SU-DHL-6 (cell line): Measurements from ENCODE around the gene DOC2B.

Experiments
- H2AFZ ChIP-seq: fragments of 200-600 bp; sonication (generic); 2 replicates; pipeline ENCODE4 v1.6.1; 2014; ENCODE audit warnings: low read depth, mild to moderate bottlenecking, moderate library complexity, mixed read lengths, antibody characterized with exemption, low read length; ENCODE audit not compliant: severe bottlenecking
- H3F3A ChIP-seq: fragments of 200-600 bp; shearing (Covaris generic); 2 replicates; pipeline ENCODE4 v1.6.0; 2016; ENCODE audit warnings: antibody characterized with exemption, mild to moderate bottlenecking; ENCODE audit not compliant: insufficient read depth
- H3K27ac ChIP-seq: fragments of 200-600 bp; sonication (generic); 2 replicates; pipeline ENCODE4 v1.5.1; 2016; ENCODE audit warnings: low read depth, mild to moderate bottlenecking, low read length, moderate library complexity, mixed read lengths
- H3K27me3 ChIP-seq: fragments of 200-600 bp; sonication (generic), shearing (Covaris generic); 2 replicates; pipeline ENCODE4 v1.6.0; 2014; ENCODE audit warnings: mild to moderate bottlenecking, low read length
- H3K36me3 ChIP-seq: fragments of 200-600 bp; sonication (generic); 2 replicates; pipeline ENCODE4 v1.6.1; 2014; ENCODE audit warnings: mild to moderate bottlenecking, low read length, mixed read lengths
- H3K4me2 ChIP-seq: fragments of 300-600, 200-600 bp; shearing (Covaris generic), sonication (generic); 2 replicates; pipeline ENCODE4 v1.6.0; 2014; ENCODE audit warnings: low read length, low read depth, mild to moderate bottlenecking; ENCODE audit not compliant: poor library complexity, severe bottlenecking
- H3K4me3 ChIP-seq: fragments of 200-600 bp; sonication (generic); 2 replicates; pipeline ENCODE4 v1.5.1; 2014; ENCODE audit warnings: antibody characterized with exemption, low read length, mild to moderate bottlenecking, mixed read lengths; ENCODE audit not compliant: insufficient read depth, poor library complexity, severe bottlenecking
- H3K79me2 ChIP-seq: fragments of 200-600 bp; sonication (generic); 2 replicates; pipeline ENCODE4 v1.6.1; 2014; ENCODE audit warnings: mild to moderate bottlenecking, low read length, moderate library complexity; ENCODE audit not compliant: insufficient read depth
- H3K9ac ChIP-seq: fragments of 200-600 bp; sonication (generic); 2 replicates; pipeline ENCODE4 v1.7.0; 2014; ENCODE audit warnings: mild to moderate bottlenecking, low read length
- H3K9me2 ChIP-seq: fragments of 200-600 bp; sonication (generic); replicated peaks from 2 replicates; pipeline ENCODE4 v1.6.1; 2014; ENCODE audit warnings: low read length; ENCODE audit not compliant: insufficient read depth
- H3K9me3 ChIP-seq: fragments of 200-600 bp; sonication (generic); 2 replicates; pipeline ENCODE4 v1.6.1; 2014; ENCODE audit warnings: low read length, mixed read lengths; ENCODE audit not compliant: insufficient read depth
- H4K20me1 ChIP-seq: fragments of 200-600 bp; sonication (generic); 2 replicates; pipeline ENCODE4 v1.6.1; 2014; ENCODE audit warnings: low read depth, mild to moderate bottlenecking, antibody characterized with exemption, low read length, moderate library complexity, mixed read lengths
- EZH2phosphoT487 ChIP-seq: fragments of 200-600 bp; sonication (generic), shearing (Covaris generic); conservative IDR thresholded peaks from 2 replicates; pipeline ENCODE4 v1.6.1; 2018; ENCODE audit warnings: mild to moderate bottlenecking, antibody characterized with exemption, low read length, moderate library complexity, mixed read lengths
- TF ChIP-seq, protein P1 (sequence below): fragments of 200-600 bp; sonication (generic); IDR thresholded peaks from one replicate; pipeline ENCODE4 v1.5.1; 2017; ENCODE audit warnings: antibody characterized with exemption, mild to moderate bottlenecking, low read length, moderate library complexity; ENCODE audit not compliant: insufficient read depth, poor library complexity, severe bottlenecking

The DOC2B gene

DNA sequence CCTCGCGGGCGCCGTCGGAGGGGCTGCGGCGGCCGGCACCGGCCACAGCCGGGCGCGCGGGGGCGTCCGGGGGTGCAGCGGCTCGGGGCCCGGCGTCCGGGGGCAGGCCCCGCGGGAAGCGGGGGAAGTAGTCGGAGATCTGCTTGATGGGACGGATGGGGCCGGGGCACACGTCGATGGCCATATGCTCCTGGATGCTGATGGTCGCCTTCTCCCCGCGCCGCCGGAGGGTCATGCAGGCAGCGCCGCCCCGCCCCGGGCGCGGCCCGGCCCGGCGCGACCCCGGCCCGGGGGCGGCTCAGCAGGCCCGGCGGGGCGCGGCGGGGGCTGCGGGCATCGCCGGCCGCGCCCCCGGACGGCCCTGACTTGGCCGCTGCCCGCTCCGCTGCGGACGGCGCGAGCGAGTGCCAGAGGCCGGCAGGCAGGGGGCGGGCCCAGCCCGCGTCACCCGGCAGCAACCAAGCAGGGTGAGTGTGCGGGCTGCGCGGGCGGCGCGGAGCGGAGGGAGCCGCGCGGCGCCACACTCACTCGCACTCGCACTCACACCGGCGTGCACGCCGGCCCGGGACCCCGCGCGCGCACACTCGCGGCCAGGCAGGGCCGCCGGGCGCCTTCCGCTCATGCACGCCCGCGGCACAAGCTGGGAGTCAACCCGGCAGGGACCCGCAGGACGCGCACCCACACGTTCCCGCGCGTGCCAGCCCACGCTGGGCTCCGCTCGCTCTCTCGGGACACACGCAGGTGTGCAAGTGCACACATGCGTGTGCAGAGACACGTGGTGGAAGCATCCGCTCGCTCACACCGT, at the start of gene DOC2B:
Gene DOC2B (minus strand): TSS at position 406 of the 805 bp plus-strand sequence. CDS start 171 bp downstream, at position 235.
- Histone ChIP-seq H3K9me3 (no peaks in the 10 kb centered on the region), H3K9ac (no peak within 1 kb of the TSS), H3K9me2 (no peaks in the 10 kb centered on the region), H3K27ac (no peak within 1 kb of the TSS), H2AFZ (no peak within 1 kb of the TSS), H3K36me3 (no peaks in the 10 kb centered on the region), H4K20me1 (no peaks in the 10 kb centered on the region), H3F3A (no peaks in the 10 kb centered on the region), H3K79me2 (no peaks in the 10 kb centered on the region), H3K4me2 (no peak within 1 kb of the TSS), H3K4me3 (no peak within 1 kb of the TSS), H3K27me3 (no peaks in the 10 kb centered on the region)
- no peak for TF ChIP-seq EZH2phosphoT487
- TF ChIP-seq, protein P1, sequence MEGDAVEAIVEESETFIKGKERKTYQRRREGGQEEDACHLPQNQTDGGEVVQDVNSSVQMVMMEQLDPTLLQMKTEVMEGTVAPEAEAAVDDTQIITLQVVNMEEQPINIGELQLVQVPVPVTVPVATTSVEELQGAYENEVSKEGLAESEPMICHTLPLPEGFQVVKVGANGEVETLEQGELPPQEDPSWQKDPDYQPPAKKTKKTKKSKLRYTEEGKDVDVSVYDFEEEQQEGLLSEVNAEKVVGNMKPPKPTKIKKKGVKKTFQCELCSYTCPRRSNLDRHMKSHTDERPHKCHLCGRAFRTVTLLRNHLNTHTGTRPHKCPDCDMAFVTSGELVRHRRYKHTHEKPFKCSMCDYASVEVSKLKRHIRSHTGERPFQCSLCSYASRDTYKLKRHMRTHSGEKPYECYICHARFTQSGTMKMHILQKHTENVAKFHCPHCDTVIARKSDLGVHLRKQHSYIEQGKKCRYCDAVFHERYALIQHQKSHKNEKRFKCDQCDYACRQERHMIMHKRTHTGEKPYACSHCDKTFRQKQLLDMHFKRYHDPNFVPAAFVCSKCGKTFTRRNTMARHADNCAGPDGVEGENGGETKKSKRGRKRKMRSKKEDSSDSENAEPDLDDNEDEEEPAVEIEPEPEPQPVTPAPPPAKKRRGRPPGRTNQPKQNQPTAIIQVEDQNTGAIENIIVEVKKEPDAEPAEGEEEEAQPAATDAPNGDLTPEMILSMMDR: no peak

DNA sequence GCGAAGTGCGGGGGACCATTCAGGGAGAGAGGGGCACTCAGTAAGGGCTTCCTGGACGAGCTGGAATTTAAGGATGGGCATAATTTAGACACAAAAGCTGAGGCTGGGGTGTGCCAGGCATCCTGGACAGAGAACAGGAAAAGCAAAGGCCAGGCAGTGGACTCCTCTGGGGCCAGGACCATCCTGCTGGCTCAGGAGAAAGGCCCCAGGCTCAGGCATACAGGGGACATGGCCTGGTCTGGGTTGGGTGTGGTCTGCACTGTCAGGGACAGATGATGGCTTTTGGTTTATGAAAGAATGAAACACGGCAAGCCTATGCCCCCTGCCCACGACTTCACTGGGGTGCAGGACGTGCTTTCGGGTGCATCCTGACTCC, 48.9 kb upstream of the DOC2B start:
- H3K9me3 ChIP-seq: no peaks in the 10 kb centered on the region
- H3K27me3 ChIP-seq: no peaks in the 10 kb centered on the region
- no peak overlapping the region for H2AFZ ChIP-seq
- H3K4me3 ChIP-seq: no peak overlapping the region
- H3F3A ChIP-seq: no peaks in the 10 kb centered on the region
- no peak overlapping the region for H3K9ac ChIP-seq
- no peak overlapping the region for H3K4me2 ChIP-seq
- no peaks in the 10 kb centered on the region for H3K9me2 ChIP-seq
- H3K36me3 ChIP-seq: no peaks in the 10 kb centered on the region
- TF ChIP-seq, protein P1: no peak
- TF ChIP-seq EZH2phosphoT487: no peak
- H3K79me2 ChIP-seq: no peaks in the 10 kb centered on the region
- H4K20me1 ChIP-seq: no peaks in the 10 kb centered on the region
- H3K27ac ChIP-seq: no peak overlapping the region

DNA sequence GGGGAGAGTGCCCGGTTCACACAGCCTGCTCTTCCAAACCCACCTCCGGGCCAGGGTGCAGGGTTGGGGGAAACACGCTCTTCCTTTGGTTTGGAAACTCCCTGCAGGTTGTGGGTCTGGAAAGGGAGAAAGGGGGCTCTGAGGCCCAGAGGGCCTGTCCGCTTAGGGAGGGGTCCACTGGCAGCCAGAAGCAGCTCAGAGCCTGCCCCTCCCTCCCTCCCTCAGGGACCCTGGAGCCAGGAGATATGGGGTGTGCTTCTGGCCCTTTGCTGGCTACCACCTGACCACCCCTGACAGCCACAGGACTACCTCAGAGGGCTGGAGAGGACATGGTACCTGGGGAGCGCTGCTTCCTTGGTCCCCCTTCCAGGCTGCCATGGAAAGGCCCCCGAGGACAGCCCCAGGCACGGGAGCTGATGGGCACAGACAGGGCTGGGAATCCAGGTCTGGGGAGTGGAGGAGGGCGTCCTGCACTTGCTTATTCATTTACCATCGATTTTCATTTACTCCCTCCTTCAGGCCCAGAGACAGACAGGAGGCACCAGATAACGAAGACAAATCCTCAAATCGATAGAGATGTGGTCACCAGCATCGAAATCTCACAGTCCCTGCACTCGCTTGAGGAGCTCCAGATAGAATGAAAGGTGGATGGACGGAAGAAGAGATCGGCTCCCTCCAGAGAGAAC, 48.4 kb upstream of the DOC2B start:
- Histone ChIP-seq H3K4me3 (no peak overlapping the region), H2AFZ (no peak overlapping the region), H3K9ac (no peak overlapping the region), H3K36me3 (no peaks in the 10 kb centered on the region), H3K27ac (no peak overlapping the region), H4K20me1 (no peaks in the 10 kb centered on the region), H3K4me2 (no peak overlapping the region), H3K9me2 (no peaks in the 10 kb centered on the region), H3K27me3 (no peaks in the 10 kb centered on the region), H3K9me3 (no peaks in the 10 kb centered on the region), H3K79me2 (no peaks in the 10 kb centered on the region), H3F3A (no peaks in the 10 kb centered on the region)
- no peak for TF ChIP-seq EZH2phosphoT487
- TF ChIP-seq, protein P1: no peak
